HT-29 (cell line): ENCODE results near the gene GOLGA8M. TPM values are rescaled to one million over a fixed set of nuclear protein-coding genes. Genes with fewer than 3 reads are reported as not detected.
"Not testable (repeated sequence)": the region's sequence is repeated elsewhere in the genome, so short reads cannot be mapped to it uniquely, and the experiment has no call there.

Source experiments
- DNase-seq: peaks from one replicate; pipeline ENCODE4 v3.0.0-alpha.2; 2015; ENCODE audit warnings: low spot score
- total RNA-seq: library from RNA; depleted of rRNA; stranded (reverse); fragments of >200 nt; shearing (Covaris generic); gene quantifications from 2 replicates; pipeline ENCODE4 v1.2.3, GENCODE V29; 2014; rRNA removed

GOLGA8M gene
- total RNA-seq, result not detected in 2 replicates

DNA sequence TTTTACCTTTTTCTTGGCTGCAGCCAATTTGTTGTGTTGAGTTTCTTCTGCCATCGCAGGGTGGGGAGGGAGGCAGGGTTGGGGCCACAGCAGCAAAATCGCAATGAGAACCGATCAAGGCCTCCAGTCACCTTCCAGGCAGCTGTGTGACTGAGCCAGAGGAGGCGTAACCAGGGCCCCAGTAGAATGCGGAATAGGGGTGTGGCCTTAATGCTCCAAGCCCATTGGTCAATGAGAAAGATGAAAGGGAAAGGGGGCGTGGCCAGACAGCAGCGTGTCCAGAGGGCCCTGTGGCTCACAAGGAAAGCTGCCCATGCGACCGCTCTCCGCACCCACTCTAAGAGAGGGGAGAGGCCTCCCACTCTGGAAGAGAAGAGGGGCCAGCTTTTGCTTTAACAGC, at the start of gene GOLGA8M:
GOLGA8M (minus strand) TSS at position 152 of the 400 bp plus-strand sequence; CDS start at position 54, 98 bp downstream.
- DNase-seq, result not testable (repeated sequence)

GRCh38 chr15:28742890-28743289, 30.7 kb upstream of the GOLGA8M start:
- not testable (repeated sequence) for DNase-seq

DNA sequence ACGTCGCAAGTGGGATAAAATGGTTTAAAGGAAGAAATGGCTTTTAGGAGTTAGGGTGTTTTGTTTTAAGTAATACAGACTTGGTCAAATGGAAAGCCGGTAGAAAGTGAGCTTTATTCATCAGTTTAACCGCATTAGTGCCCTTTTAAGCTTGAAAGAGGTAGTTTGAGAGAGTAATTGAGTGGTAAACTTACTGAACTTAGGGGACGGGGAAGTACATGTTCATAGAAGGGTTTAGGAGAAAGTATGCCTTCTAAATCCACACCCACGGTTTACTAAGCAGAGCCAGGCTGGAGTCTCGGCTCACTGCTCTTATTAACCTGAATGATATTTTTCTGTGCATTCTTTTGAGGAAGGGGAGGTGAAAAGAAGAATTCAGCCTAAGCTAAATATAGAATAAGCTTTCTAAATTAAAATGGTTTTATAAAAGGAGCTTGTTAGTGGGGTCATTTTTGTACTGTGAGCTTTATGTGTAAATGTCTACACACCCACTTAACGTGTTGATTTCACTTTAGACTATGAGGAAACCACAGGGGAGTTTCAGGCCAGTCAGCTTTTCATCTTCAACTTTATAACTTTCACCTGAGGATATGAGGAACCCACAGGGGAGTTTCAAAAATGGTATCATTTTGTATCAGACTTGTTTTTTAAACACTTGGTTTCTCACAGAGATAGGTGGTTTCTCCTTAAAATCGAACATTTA, 26.5 kb upstream of the GOLGA8M start:
- DNase-seq, result not testable (repeated sequence)

- not testable (repeated sequence) for DNase-seq
Observed at GRCh38 chr15:28738200-28738561, 26.0 kb upstream of the GOLGA8M start.

GRCh38 chr15:28737521-28738199, 25.4 kb upstream of the GOLGA8M start:
- not testable (repeated sequence) for DNase-seq

DNA sequence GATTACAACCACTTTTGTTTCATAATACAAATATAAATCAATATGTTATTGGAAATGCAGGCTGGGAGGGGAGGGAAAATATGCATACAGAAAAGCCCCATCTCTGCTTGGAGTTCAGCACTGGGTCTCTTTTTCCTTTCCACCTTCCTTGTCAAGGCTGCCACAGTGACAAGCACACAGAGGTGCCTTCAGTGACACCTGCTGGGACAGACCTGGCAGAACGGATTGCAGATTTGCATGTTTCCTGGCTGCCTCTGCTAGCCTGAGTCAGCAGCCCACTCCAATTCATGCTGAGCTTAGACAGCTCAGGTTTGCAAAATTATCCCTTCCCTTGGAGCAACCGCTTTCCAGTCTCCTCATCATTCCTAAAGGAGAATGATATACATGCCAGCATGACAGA, 15.8 kb upstream of the GOLGA8M start:
- peak; percentile 14 for DNase-seq

- DNase-seq, result not testable (repeated sequence)
Observed at GRCh38 chr15:28727026-28727425, 14.8 kb upstream of the GOLGA8M start.

DNA sequence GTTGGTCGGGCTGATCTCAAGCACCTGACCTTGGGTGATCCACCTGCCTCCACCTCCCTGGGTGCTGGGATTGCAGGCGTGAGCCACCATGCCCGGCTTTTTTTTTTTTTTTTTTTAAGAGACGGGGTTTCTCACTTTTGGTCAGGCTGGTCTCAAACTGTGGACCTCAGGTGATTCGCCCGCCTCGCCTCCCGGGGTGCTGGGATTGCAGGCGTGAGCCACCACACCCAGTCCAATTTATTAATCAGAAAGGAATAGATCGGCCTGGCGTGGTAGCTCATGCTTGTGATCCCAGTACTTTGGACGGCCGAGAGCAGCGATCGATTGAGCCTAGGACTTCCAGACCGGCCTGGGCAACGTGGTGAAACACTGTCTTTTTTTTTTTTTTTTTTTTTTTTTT, 13.9 kb upstream of the GOLGA8M start:
- DNase-seq, result no peak

GRCh38 chr15:28725556-28725955, 13.3 kb upstream of the GOLGA8M start:
- DNase-seq, result no peak

DNA sequence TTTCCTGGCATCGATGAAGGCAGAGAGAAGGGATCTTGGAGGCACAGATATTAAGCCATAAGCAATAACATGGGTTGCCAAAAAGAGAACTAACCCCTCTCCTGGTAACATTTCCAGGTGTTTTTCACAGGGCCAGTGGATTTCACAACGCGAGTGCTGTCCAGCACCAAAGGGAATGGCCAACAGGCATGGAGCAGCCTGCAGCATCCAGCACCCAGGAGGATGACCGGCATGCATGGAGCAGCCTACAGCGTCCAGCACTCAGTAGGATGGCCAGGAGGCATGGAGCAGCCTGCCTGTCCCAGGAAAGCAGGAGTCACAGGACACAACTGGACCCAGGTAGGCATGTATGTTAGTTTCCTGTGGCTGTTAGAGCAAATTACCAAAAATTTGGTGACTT, 11.8 kb upstream of the GOLGA8M start:
- DNase-seq, result not testable (repeated sequence)

- DNase-seq, result not testable (repeated sequence)
Observed at GRCh38 chr15:28719626-28720025, 7.4 kb upstream of the GOLGA8M start.

- not testable (repeated sequence) for DNase-seq
Observed at GRCh38 chr15:28718576-28718975, 6.4 kb upstream of the GOLGA8M start.

DNA sequence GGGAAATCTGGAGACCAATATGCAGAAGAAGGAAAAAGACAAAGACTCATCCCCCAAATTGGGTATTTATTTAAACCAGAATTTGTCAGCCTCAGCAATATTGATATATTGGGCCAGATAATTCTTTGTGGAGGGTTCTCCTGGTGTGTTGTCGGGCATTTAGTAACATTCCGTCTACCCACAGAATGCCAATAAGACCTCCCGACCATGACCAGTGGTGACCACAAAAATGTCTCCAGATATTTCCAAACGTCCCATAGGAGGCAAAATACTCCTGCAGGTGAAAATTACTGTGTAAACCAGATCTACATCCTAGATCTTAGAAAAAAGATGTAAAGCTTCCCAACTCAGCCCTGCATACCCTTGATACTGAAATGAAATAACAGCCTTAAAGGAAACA, 2.0 kb upstream of the GOLGA8M start:
- not testable (repeated sequence) for DNase-seq

- not testable (repeated sequence) for DNase-seq
Observed at GRCh38 chr15:28703927-28704326, 8.3 kb downstream of the GOLGA8M start.

GRCh38 chr15:28702427-28702826, 9.8 kb downstream of the GOLGA8M start:
- DNase-seq, result not testable (repeated sequence)

DNA sequence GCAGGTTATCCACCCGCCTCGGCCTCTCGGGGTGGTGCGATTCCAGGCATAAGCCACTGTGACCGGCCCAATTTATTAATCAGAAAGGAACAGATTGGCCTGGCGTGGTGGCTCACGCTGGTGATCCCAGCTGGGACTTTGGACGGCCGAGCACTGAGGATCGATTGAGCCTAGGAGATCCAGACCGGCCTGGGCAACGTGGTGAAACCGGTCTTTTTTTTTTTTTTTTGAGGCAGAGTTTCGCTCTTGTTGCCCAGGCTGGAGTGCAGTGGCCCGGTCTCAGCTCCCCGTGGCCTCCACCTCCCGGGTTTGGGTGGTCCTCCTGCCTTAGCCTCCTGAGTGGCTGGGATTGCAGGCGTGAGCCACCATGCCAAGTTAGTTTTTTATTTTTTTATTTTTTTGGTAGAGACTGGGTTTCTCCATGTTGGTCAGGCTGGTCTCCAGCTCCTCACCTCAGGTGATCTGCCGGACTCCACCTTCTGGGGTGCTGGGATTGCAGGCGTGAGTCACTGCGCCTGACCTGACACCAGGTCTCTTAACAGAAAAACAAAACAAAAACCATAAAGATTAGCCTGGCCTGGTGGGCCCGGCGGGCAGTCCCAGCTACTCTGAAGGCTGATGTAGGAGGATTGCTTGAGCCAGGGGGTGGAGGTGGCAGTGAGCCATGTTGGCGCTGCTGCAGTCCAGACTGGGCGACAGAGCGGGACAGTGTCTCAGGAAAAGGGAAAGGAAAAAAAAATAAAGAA, 18.0 kb downstream of the GOLGA8M start:
- DNase-seq, result not testable (repeated sequence)

DNA sequence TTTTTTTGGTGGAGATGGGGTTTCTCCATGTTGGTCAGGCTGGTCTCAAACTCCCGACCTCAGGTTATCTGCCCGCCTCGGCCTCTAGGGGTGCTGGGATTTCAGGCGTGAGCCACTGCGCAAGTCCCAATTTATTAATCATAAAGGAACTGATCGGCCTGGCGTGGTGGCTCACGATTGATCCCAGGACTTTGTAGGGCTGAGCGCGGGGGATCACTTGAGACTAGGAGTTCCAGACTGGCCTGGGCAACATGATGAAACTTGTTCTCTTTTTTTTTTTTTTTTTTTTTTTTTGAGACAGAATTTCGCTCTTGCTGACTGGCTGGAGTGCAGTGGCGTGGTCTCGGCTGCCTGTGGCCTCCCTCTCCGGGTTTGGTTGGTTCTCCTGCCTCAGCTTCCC, 19.2 kb downstream of the GOLGA8M start:
- DNase-seq, result not testable (repeated sequence)

DNA sequence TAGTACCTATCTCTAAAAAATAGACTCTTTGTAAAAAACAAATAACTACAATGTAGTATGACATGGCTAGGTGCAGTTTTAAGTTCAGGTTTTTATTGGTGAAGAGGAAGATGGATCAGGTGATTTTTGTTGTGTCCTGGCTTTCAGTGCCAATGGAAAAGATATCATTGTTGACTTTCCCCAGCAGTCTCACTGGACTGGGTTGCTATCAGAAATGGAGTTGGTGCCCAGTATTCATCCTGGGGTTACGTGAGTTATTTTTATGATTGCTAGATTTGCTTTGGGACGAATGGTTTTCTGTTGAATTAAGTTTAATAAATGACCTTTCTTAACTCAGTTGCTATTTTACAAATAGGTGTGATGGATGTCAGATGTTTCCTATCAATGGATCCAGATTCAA, 38.7 kb downstream of the GOLGA8M start:
- DNase-seq, result not testable (repeated sequence)

GRCh38 chr15:28672122-28672521, 40.1 kb downstream of the GOLGA8M start:
- not testable (repeated sequence) for DNase-seq

GRCh38 chr15:28666402-28666801, 45.8 kb downstream of the GOLGA8M start:
- not testable (repeated sequence) for DNase-seq

- not testable (repeated sequence) for DNase-seq
Observed at GRCh38 chr15:28664575-28664974, 47.6 kb downstream of the GOLGA8M start.

DNA sequence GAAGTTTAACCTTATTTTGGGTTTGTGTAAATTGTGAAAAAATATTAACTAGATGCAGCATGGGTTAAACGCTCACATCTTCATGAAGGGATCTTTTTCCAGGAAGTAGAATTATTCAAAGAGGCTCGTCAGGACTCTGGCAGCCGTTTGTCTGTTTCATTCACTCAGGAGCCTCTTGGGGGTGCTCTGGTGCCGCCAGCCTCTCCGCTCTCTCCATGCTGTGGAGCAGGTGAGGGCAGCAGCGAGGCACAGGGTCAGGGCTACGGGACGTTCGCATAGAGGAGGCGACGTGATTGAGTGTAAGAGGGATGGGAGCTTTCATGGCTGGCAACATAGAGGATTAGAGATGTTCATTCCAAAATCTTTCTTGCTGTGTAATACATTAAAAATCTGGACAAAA, 48.5 kb downstream of the GOLGA8M start:
- not testable (repeated sequence) for DNase-seq
